Measurements from ENCODE around the gene HRH2.
"Not testable (repeated sequence)": the region's sequence is repeated elsewhere in the genome, so short reads cannot be mapped to it uniquely, and the experiment has no call there.

HRH2 gene

GRCh38 chr5:175616083-175616482 is 41.8 kb upstream of the HRH2 start:
- no peak for TF ChIP-seq CTCF (IDR thresholded peaks at IDR 0.05; ENCODE audit: low read depth, low read length)
- H3K4me3 ChIP-seq (replicated peaks in 1 of 2; ENCODE audit: low read depth in 2 of 2, low read length in 2 of 2), result no peak overlapping the region
- no peak for DNase-seq (ENCODE audit: low read depth in 2 of 2)

- not testable (repeated sequence) for H3K4me3 ChIP-seq (replicated peaks in 1 of 2; ENCODE audit: low read depth in 2 of 2, low read length in 2 of 2); DNase-seq (ENCODE audit: low read depth in 2 of 2)
These were observed 41.3 kb upstream of the HRH2 start for GRCh38 chr5:175616527-175616926.

GRCh38 chr5:175617447-175617846 is 40.4 kb upstream of the HRH2 start:
- no peak for TF ChIP-seq CTCF (IDR thresholded peaks at IDR 0.05; ENCODE audit: low read depth, low read length)
- DNase-seq (ENCODE audit: low read depth in 2 of 2), result no peak
- H3K4me3 ChIP-seq (replicated peaks in 1 of 2; ENCODE audit: low read depth in 2 of 2, low read length in 2 of 2), result no peak overlapping the region

- TF ChIP-seq CTCF (IDR thresholded peaks at IDR 0.05; ENCODE audit: low read depth, low read length), result no peak
- H3K4me3 ChIP-seq (replicated peaks in 1 of 2; ENCODE audit: low read depth in 2 of 2, low read length in 2 of 2), result no peak overlapping the region
- DNase-seq (ENCODE audit: low read depth in 2 of 2), result no peak
These were observed 37.3 kb upstream of the HRH2 start for GRCh38 chr5:175620527-175620926.

GRCh38 chr5:175621971-175622370 is 35.9 kb upstream of the HRH2 start:
- TF ChIP-seq CTCF (IDR thresholded peaks at IDR 0.05; ENCODE audit: low read depth, low read length), result no peak
- no peak for DNase-seq (ENCODE audit: low read depth in 2 of 2)

GRCh38 chr5:175623088-175623487 is 34.8 kb upstream of the HRH2 start:
- no peak for DNase-seq (ENCODE audit: low read depth in 2 of 2)
- H3K4me3 ChIP-seq (replicated peaks in 1 of 2; ENCODE audit: low read depth in 2 of 2, low read length in 2 of 2), result no peak overlapping the region
- TF ChIP-seq CTCF (IDR thresholded peaks at IDR 0.05; ENCODE audit: low read depth, low read length), result no peak

More at GRCh38 chr5:175621971-175622370, 35.9 kb upstream of the HRH2 start:
- no peak overlapping the region for H3K4me3 ChIP-seq (replicated peaks in 1 of 2; ENCODE audit: low read depth in 2 of 2, low read length in 2 of 2)

GRCh38 chr5:175624316-175624715 is 33.6 kb upstream of the HRH2 start:
- H3K4me3 ChIP-seq (replicated peaks in 1 of 2; ENCODE audit: low read depth in 2 of 2, low read length in 2 of 2), result no peak overlapping the region
- no peak for TF ChIP-seq CTCF (IDR thresholded peaks at IDR 0.05; ENCODE audit: low read depth, low read length)
- DNase-seq (ENCODE audit: low read depth in 2 of 2), result no peak
